PC-9 (cell line): ENCODE data around the gene LIN7A. TPM values are rescaled to one million over a fixed set of nuclear protein-coding genes. Genes with fewer than 3 reads are reported as not detected.

ENCODE experiments used
- BruUV-seq: library from RNA; stranded (reverse); fragments of 400-500 nt; replicated peaks from 2 replicates; lab custom pipeline; 2021; lab: Mats Ljungman, UMichigan
- CTCF ChIA-PET: fragments of 300-600 bp; sonication (Branson Sonifier 250); formaldehyde crosslinking; loops from one replicate; lab custom pipeline; 2022; ENCODE audit warnings: antibody characterized with exemption; lab: Charles Lee
- POLR2A ChIA-PET: fragments of 300-600 bp; sonication (Branson Sonifier 250); formaldehyde crosslinking; loops from one replicate; lab custom pipeline; 2022; ENCODE audit warnings: antibody characterized with exemption; ENCODE audit not compliant: unreplicated experiment; lab: Charles Lee
- DNase-seq, 2 experiments: peaks; one replicate each; pipeline versions ENCODE4 v3.0.0 to v3.0.0-alpha.2; 2015 to 2022; ENCODE audit warnings: mixed read lengths in 1 of 2
- H2AFZ ChIP-seq: fragments of 200-600 bp; sonication (generic); 2 replicates; pipeline ENCODE4 v1.8.1; 2017; ENCODE audit warnings: antibody characterized with exemption
- H3F3A ChIP-seq: fragments of 200-600 bp; sonication (generic); 2 replicates; pipeline ENCODE4 v1.8.1; 2017; ENCODE audit warnings: antibody characterized with exemption, mild to moderate bottlenecking, low read depth; ENCODE audit not compliant: insufficient read depth
- H3K27ac ChIP-seq: fragments of 200-600 bp; sonication (generic); 2 replicates; pipeline ENCODE4 v1.6.1; 2016; ENCODE audit warnings: mixed run types
- H3K27me3 ChIP-seq: fragments of 200-600 bp; sonication (generic); 2 replicates; pipeline ENCODE4 v1.6.1; 2016; ENCODE audit warnings: low read depth, mixed run types; ENCODE audit not compliant: insufficient read depth
- H3K36me3 ChIP-seq: fragments of 200-600 bp; sonication (generic); 2 replicates; pipeline ENCODE4 v1.6.1; 2016; ENCODE audit warnings: low read depth, mixed run types
- H3K4me1 ChIP-seq: fragments of 200-600 bp; sonication (generic); replicated peaks from 2 replicates; pipeline ENCODE4 v1.6.1; 2016; ENCODE audit warnings: mixed run types; ENCODE audit not compliant: insufficient read depth
- H3K4me2 ChIP-seq: fragments of 200-600 bp; sonication (generic); 2 replicates; pipeline ENCODE4 v1.6.1; 2017; ENCODE audit warnings: mixed run types
- H3K4me3 ChIP-seq: fragments of 200-600 bp; sonication (generic); 2 replicates; pipeline ENCODE4 v1.6.1; 2016; ENCODE audit warnings: mixed run types
- H3K79me2 ChIP-seq: fragments of 200-600 bp; sonication (generic); 2 replicates; pipeline ENCODE4 v1.6.1; 2017; ENCODE audit warnings: low read depth, mixed run types
- H3K9me2 ChIP-seq: fragments of 200-600 bp; sonication (generic); 2 replicates; pipeline ENCODE4 v1.8.1; 2017; ENCODE audit warnings: mild to moderate bottlenecking; ENCODE audit not compliant: insufficient read depth
- H3K9me3 ChIP-seq: fragments of 200-600 bp; sonication (generic); 2 replicates; pipeline ENCODE4 v1.8.1; 2016; ENCODE audit warnings: low read depth; ENCODE audit not compliant: insufficient read depth
- H4K20me1 ChIP-seq: fragments of 200-600 bp; sonication (generic); 2 replicates; pipeline ENCODE4 v1.8.1; 2017; ENCODE audit not compliant: insufficient read depth
- CTCF ChIP-seq: fragments of 200-600 bp; sonication (generic); conservative IDR thresholded peaks from 2 replicates; pipeline ENCODE4 v1.6.1; 2017; ENCODE audit warnings: mixed run types, antibody characterized with exemption, mild to moderate bottlenecking, moderate library complexity
- EZH2 ChIP-seq: fragments of 200-600 bp; sonication (generic); IDR thresholded peaks from 2 replicates; pipeline ENCODE4 v1.8.0; 2017; ENCODE audit warnings: antibody characterized with exemption, low read depth
- intact Hi-C: fragments of 100-400 bp; cut with micrococcal nuclease; formaldehyde crosslinking; loops from one replicate; pipeline ENCODE4 v1.10.0; 2022; ENCODE audit not compliant: unreplicated experiment
- total RNA-seq: library from RNA; stranded (reverse); gene quantifications from 2 replicates; pipeline ENCODE4 v1.2.3, GENCODE V29; 2021

Gene LIN7A
- total RNA-seq, 1 experiment from 2014 or later = not detected

GRCh38 chr12:80979251-80979650 is 41.5 kb upstream of the LIN7A start:
- Histone ChIP-seq H3F3A (no peaks in the 10 kb centered on the region), H2AFZ (no peak overlapping the region), H3K79me2 (no peaks in the 10 kb centered on the region), H3K36me3 (no peaks in the 10 kb centered on the region), H3K9me2 (no peaks in the 10 kb centered on the region), H3K27ac (no peak overlapping the region), H3K4me1 (no peaks in the 10 kb centered on the region), H3K4me3 (no peak overlapping the region), H4K20me1 (no peaks in the 10 kb centered on the region), H3K27me3 (no peaks in the 10 kb centered on the region), H3K9me3 (no peaks in the 10 kb centered on the region), H3K4me2 (no peak overlapping the region)
- intact Hi-C loops = no loop called here
- ChIA-PET POLR2A (no interaction called here), CTCF (no interaction called here)
- no peak for DNase-seq
- TF ChIP-seq EZH2 (no peak), CTCF (no peak)
- no TSS peak for BruUV-seq

GRCh38 chr12:80977346-80977745 is 39.6 kb upstream of the LIN7A start:
- Histone ChIP-seq H3F3A (no peaks in the 10 kb centered on the region), H3K79me2 (no peaks in the 10 kb centered on the region), H3K27ac (no peak overlapping the region), H3K4me2 (no peak overlapping the region), H3K36me3 (no peaks in the 10 kb centered on the region), H3K9me3 (no peaks in the 10 kb centered on the region), H3K4me1 (no peaks in the 10 kb centered on the region), H3K9me2 (no peaks in the 10 kb centered on the region), H2AFZ (no peak overlapping the region), H4K20me1 (no peaks in the 10 kb centered on the region), H3K27me3 (no peaks in the 10 kb centered on the region), H3K4me3 (no peak overlapping the region)
- intact Hi-C loops = no loop called here
- ChIA-PET POLR2A (no interaction called here), CTCF (no interaction called here)
- TF ChIP-seq CTCF (no peak), EZH2 (no peak)
- no TSS peak for BruUV-seq
- DNase-seq = no peak

DNA sequence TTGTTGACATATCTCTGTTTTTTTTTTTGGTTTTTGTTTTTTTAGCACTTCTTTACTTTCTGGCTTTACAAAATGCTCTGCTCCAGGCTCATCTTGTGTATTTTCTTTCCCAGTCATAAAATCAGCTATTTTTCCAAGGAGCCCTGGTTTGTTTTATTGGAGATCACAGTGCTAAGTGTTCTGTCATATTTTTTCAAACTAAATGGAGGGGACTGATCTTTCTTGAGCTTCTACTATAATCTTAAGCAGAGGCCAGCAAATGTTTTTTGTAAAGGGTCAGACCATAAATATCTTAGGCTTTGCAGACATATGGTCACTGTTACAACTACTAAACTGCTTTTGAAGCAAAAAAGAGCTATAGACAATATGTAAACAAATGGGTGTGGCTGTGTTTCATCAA is 30.6 kb upstream of the LIN7A start:
- Histone ChIP-seq H3K4me3 (no peak overlapping the region), H3K79me2 (no peaks in the 10 kb centered on the region), H3K27me3 (no peaks in the 10 kb centered on the region), H4K20me1 (no peaks in the 10 kb centered on the region), H3F3A (no peaks in the 10 kb centered on the region), H3K9me2 (no peaks in the 10 kb centered on the region), H3K36me3 (no peaks in the 10 kb centered on the region), H3K27ac (no peak overlapping the region), H3K4me1 (no peaks in the 10 kb centered on the region), H3K9me3 (no peaks in the 10 kb centered on the region), H3K4me2 (no peak overlapping the region), H2AFZ (no peak overlapping the region)
- intact Hi-C loops = no loop called here
- no peak for TF ChIP-seq CTCF
- TF ChIP-seq EZH2 = no peak
- CTCF ChIA-PET = no interaction called here
- BruUV-seq = no TSS peak
- DNase-seq = no peak
- POLR2A ChIA-PET = no interaction called here
